Osteocyte (in vitro differentiated cells): ENCODE data around the gene FGF3. TPM values are rescaled to one million over a fixed set of nuclear protein-coding genes. Genes with fewer than 3 reads are reported as not detected.

Experiments used
- DNase-seq: peaks from one replicate; pipeline ENCODE4 v3.0.0; 2021; ENCODE audit warnings: mixed read lengths; ENCODE audit not compliant: unreplicated experiment; ENCODE audit errors: extremely low spot score
- H3K27ac Mint-ChIP-seq: one replicate; pipeline ENCODE4 v1.8.0; 2021; ENCODE audit warnings: mild to moderate bottlenecking, mixed read lengths; ENCODE audit not compliant: unreplicated experiment
- H3K27me3 Mint-ChIP-seq: one replicate; pipeline ENCODE4 v1.8.0; 2021; ENCODE audit warnings: mixed read lengths; ENCODE audit not compliant: unreplicated experiment
- H3K36me3 Mint-ChIP-seq: one replicate; pipeline ENCODE4 v1.8.0; 2021; ENCODE audit warnings: mixed read lengths; ENCODE audit not compliant: unreplicated experiment
- H3K4me1 Mint-ChIP-seq: one replicate; pipeline ENCODE4 v1.8.0; 2021; ENCODE audit warnings: mixed read lengths; ENCODE audit not compliant: unreplicated experiment
- H3K4me3 Mint-ChIP-seq: one replicate; pipeline ENCODE4 v1.8.0; 2021; ENCODE audit warnings: mild to moderate bottlenecking, moderate library complexity, mixed read lengths; ENCODE audit not compliant: unreplicated experiment
- H3K9me3 Mint-ChIP-seq: one replicate; pipeline ENCODE4 v1.8.0; 2021; ENCODE audit warnings: mixed read lengths; ENCODE audit not compliant: unreplicated experiment
- CTCF ChIP-seq: fragments of 200-600 bp; sonication (generic); IDR thresholded peaks from 2 replicates; pipeline ENCODE4 v1.5.0; 2021; ENCODE audit warnings: antibody characterized with exemption, mild to moderate bottlenecking, moderate library complexity
- total RNA-seq: library from RNA; stranded (reverse); gene quantifications from 2 replicates; pipeline ENCODE4 v1.2.1, GENCODE V29; 2021

The FGF3 gene
- total RNA-seq, 1 donor from 2014 or later: 2.5 TPM

DNA sequence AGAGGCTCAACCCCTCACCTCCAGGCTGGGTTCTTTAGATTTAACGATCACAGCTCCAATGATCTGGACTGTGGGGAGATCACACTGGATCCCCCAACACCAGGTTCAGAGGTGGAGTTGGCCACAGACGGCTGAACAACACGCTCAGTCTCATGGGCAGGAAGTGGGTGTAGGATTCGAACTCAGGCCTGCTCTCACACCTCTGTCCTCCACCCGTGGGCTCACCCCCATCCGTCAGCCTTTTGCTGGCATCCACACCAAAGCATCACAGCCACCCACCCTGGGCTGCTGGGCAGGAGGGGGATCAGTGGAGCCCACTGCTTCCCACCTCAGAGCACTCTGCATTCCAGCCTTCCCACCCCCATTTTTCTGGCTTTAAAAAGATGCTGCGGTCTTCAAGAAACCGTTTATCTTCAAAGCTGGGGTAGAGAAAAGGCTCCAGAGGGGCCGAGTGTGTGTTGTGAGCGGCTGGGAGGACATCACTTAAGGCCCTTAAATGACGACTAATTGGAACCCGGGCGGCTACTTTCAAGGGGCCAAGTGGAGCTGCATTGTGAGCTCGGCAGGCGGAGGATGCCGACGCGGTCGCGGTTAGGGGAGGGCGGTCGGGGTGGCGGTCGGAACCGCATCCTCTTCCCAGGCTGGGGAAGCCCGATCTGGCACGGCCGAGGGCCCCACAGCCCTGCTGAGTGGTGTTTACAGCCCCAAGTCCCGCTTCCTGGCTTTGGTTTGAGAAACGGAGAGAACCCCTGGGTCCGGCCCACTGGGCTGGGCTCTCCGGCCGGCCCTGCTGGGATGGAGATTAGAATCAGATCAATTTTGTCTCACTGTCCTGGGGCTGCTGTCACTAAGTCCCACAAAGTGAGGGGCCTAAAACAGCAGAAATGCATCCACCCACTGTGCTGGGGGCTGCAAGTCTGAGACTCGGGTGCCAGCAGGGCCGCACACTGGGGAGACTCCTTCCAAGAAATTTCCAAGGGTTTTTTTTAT is 15.9 kb upstream of the FGF3 start:
- H3K27ac Mint-ChIP-seq: no peak overlapping the region
- H3K27me3 Mint-ChIP-seq: peaks cover 23% of the 10 kb centered on the region
- no peak overlapping the region for H3K4me3 Mint-ChIP-seq
- H3K4me1 Mint-ChIP-seq: no peaks in the 10 kb centered on the region
- no peak for TF ChIP-seq CTCF
- DNase-seq: no peak
- no peaks in the 10 kb centered on the region for H3K36me3 Mint-ChIP-seq
- H3K9me3 Mint-ChIP-seq: no peaks in the 10 kb centered on the region

GRCh38 chr11:69834251-69834650 is 15.0 kb upstream of the FGF3 start:
- no peaks in the 10 kb centered on the region for H3K36me3 Mint-ChIP-seq
- TF ChIP-seq CTCF: no peak
- H3K27ac Mint-ChIP-seq: no peak overlapping the region
- no peaks in the 10 kb centered on the region for H3K9me3 Mint-ChIP-seq
- no peak overlapping the region for H3K4me3 Mint-ChIP-seq
- H3K4me1 Mint-ChIP-seq: no peaks in the 10 kb centered on the region
- DNase-seq: no peak
- peaks cover 23% of the 10 kb centered on the region for H3K27me3 Mint-ChIP-seq

- Mint-ChIP-seq H3K27ac (no peak overlapping the region), H3K27me3 (peaks cover 23% of the 10 kb centered on the region), H3K36me3 (no peaks in the 10 kb centered on the region), H3K4me3 (no peak overlapping the region), H3K4me1 (no peaks in the 10 kb centered on the region), H3K9me3 (no peaks in the 10 kb centered on the region)
- no peak for TF ChIP-seq CTCF
- DNase-seq: no peak
Measured at GRCh38 chr11:69832561-69833413, 13.6 kb upstream of the FGF3 start.

DNA sequence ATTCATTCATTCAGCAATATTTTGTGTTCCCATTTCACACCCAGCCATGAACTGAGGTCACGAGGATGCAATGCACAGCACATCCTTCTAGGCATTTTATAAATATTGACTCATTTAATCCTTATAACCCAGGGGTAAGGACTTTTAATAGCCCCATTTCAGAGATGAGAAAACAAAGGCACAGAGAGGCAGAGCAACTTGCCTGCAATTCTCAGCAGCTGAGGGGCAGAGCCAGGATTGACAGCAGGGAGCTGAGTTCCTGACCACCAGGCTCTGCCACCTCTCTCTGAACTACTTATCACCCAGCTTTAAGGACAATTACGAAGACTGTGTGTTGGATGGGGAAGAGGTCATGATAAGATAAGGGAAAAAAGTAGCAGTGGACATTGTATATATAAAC is 12.8 kb upstream of the FGF3 start:
- H3K36me3 Mint-ChIP-seq: no peaks in the 10 kb centered on the region
- no peaks in the 10 kb centered on the region for H3K4me1 Mint-ChIP-seq
- no peak for TF ChIP-seq CTCF
- H3K27ac Mint-ChIP-seq: no peak overlapping the region
- H3K9me3 Mint-ChIP-seq: no peaks in the 10 kb centered on the region
- H3K4me3 Mint-ChIP-seq: no peak overlapping the region
- DNase-seq: no peak
- peaks cover 23% of the 10 kb centered on the region for H3K27me3 Mint-ChIP-seq

DNA sequence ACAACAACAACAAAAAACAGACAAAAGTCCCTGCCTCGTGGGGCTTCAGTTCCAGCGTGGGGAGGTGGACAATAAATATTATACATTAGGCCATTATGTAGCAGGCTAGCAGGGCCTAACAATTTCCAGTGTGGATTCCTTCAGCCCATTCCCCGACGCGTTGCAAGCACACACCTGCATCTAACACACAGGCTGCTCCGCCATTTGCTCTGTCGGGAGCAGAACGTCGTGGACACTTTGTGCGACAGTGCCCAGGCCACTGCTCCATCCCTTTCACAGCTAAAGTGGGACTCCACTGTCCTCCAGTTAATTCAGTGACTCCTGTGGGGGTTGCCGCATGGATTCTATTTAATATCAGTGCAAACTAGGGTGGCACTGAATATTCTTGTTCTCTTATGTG is 10.9 kb upstream of the FGF3 start:
- Mint-ChIP-seq H3K36me3 (no peaks in the 10 kb centered on the region), H3K9me3 (no peaks in the 10 kb centered on the region), H3K27ac (no peak overlapping the region), H3K4me3 (no peak overlapping the region), H3K4me1 (no peaks in the 10 kb centered on the region), H3K27me3 (peaks cover 19% of the 10 kb centered on the region)
- DNase-seq: no peak
- TF ChIP-seq CTCF: no peak
